Astrocyte of the spinal cord (primary cell): ENCODE measurements around the gene NCKAP5.

Source experiments
- DNase-seq: peaks from one replicate; pipeline ENCODE4 v3.0.0; 2011; ENCODE audit warnings: low read depth, low spot score
- H3K4me3 ChIP-seq: 2 replicates; pipeline ENCODE4 v1.5.1; 2011; ENCODE audit warnings: low read depth, mild to moderate bottlenecking, low read length, moderate library complexity
- in situ Hi-C: cut with HindIII; loops from 2 replicates; pipeline ENCODE4 v1.10.0; 2017; ENCODE audit warnings: low sequenced_read_pairs
- TF ChIP-seq, protein P1 (sequence below): IDR thresholded peaks from 2 replicates; pipeline ENCODE4 v1.5.1; 2012; ENCODE audit warnings: low read depth, mild to moderate bottlenecking, low read length, inconsistent platforms

NCKAP5 gene

DNA sequence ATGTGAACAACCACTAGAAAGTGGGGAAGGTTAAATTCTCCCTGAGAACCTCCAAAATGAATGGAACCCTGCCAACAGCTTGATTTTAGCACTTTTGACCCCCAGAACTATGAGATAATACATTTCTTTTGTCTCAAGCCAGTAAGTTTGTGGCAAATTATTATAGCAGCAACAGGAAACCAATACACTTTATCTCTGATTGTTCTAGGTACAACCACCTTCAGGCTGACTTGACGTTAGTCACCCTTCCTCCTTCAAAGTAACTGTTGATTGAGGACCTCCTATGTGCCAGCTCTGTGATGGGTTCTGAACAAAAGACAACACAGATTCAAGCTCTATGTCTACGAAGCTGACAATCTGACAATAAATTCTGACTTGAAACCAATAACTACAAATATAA lies 318.9 kb downstream of the NCKAP5 start:
- TF ChIP-seq, protein P1, sequence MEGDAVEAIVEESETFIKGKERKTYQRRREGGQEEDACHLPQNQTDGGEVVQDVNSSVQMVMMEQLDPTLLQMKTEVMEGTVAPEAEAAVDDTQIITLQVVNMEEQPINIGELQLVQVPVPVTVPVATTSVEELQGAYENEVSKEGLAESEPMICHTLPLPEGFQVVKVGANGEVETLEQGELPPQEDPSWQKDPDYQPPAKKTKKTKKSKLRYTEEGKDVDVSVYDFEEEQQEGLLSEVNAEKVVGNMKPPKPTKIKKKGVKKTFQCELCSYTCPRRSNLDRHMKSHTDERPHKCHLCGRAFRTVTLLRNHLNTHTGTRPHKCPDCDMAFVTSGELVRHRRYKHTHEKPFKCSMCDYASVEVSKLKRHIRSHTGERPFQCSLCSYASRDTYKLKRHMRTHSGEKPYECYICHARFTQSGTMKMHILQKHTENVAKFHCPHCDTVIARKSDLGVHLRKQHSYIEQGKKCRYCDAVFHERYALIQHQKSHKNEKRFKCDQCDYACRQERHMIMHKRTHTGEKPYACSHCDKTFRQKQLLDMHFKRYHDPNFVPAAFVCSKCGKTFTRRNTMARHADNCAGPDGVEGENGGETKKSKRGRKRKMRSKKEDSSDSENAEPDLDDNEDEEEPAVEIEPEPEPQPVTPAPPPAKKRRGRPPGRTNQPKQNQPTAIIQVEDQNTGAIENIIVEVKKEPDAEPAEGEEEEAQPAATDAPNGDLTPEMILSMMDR, result no peak

GRCh38 chr2:133248264-133248663 lies 320.0 kb downstream of the NCKAP5 start:
- in situ Hi-C loops, result no loop called here
- TF ChIP-seq, protein P1, result no peak
- H3K4me3 ChIP-seq, result no peak overlapping the region
- no peak for DNase-seq

More for the DNA sequence above, 318.9 kb downstream of the NCKAP5 start:
- no peak for DNase-seq
- in situ Hi-C loops, result no loop called here
- H3K4me3 ChIP-seq, result no peak overlapping the region

- TF ChIP-seq, protein P1, result no peak
- in situ Hi-C loops, result no loop called here
- DNase-seq, result no peak
- no peak overlapping the region for H3K4me3 ChIP-seq
Measured at GRCh38 chr2:133247631-133248030, 320.6 kb downstream of the NCKAP5 start.

GRCh38 chr2:133241224-133241571 lies 327.1 kb downstream of the NCKAP5 start:
- H3K4me3 ChIP-seq, result peak overlapping the region; percentile 14
- DNase-seq, result peak; percentile 41
- in situ Hi-C loops, result no loop called here
- TF ChIP-seq, protein P1, result no peak

DNA sequence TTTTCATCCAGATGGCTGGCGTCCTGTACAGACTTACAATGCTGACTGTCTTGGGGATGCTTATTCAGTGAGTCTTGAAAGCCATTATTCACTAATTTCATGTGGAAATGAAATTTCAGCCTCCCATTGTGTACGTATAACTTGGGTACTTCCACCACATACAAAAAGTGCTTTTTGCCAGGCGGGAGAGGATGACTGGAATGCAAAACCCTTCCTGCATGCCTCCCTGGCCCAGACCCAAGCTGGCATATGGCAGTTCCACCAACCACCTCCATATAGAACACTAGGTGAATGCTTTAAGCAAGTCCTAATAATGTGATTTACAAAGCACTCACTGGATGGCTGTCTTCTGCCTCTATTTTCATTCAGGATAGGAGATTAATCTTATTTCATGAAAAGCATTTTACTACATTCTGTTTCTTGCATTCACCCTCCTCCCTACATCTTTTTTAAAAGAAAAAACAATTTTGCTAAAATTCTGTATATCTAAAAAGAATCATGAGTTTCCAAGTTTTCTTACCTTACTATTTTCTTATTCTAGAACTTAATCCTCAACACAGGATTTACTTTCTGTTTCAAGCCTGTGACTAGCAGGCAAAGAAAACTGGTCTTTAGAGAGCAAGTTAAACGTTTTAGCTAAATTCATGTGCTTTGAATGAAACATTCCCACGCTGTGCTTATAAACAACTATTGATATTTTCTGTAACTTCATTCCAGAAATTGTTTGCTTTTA lies 327.6 kb downstream of the NCKAP5 start:
- DNase-seq, result peak; percentile 43
- peak overlapping the region; percentile 14 for H3K4me3 ChIP-seq
- in situ Hi-C loops, result no loop called here
- TF ChIP-seq, protein P1, result no peak

GRCh38 chr2:133235968-133236367 lies 332.3 kb downstream of the NCKAP5 start:
- in situ Hi-C loops, result no loop called here
- DNase-seq, result no peak
- TF ChIP-seq, protein P1, result no peak
- no peak overlapping the region for H3K4me3 ChIP-seq
